ENCODE results near the gene GBF1. TPM values are rescaled to one million over a fixed set of nuclear protein-coding genes. Genes with fewer than 3 reads are reported as not detected.

GBF1 gene
- total and polyA plus RNA-seq, 2 of the 13 experiments (the other 11 are each of a cell fraction or from before 2014, with no cell fraction given): 17.1 to 21.9 TPM

- peak; percentile 99 for TF ChIP-seq HMGXB4 (CRISPR knock-in tag; IDR thresholded peaks at IDR 0.05; ENCODE audit: borderline replicate concordance in 1 of 2, low read depth in 1 of 2)
- peak; percentile 44; the same call in 1 of the 2 replicates for TF ChIP-seq ZNF670 (CRISPR knock-in tag; IDR thresholded peaks at IDR 0.05; ENCODE audit: borderline replicate concordance)
- TF ChIP-seq HHEX (CRISPR knock-in tag; IDR thresholded peaks at IDR 0.05): no peak
- TF ChIP-seq CERS6 (CRISPR knock-in tag; IDR thresholded peaks at IDR 0.05): no peak
- peak; percentile 54; the same call in 1 of the 2 replicates for TF ChIP-seq ZSCAN25 (CRISPR knock-in tag; IDR thresholded peaks at IDR 0.05)
- peak; percentile 62; the same call in 1 of the 2 replicates for TF ChIP-seq CCDC6 (CRISPR knock-in tag; IDR thresholded peaks at IDR 0.05)
- TF ChIP-seq USF2 (IDR thresholded peaks at IDR 0.05; ENCODE audit: low read depth, low read length): no peak
- TF ChIP-seq USF2 (CRISPR knock-in tag; IDR thresholded peaks at IDR 0.05; ENCODE audit: borderline replicate concordance): peak; percentile 41; the same call in 1 of the 2 replicates
- TF ChIP-seq KLF15 (CRISPR knock-in tag; IDR thresholded peaks at IDR 0.05; ENCODE audit: borderline replicate concordance): no peak
- peak; percentile 47; the same call in 1 of the 2 replicates for TF ChIP-seq SP5 (CRISPR knock-in tag; IDR thresholded peaks at IDR 0.05; ENCODE audit: borderline replicate concordance, low read depth)
- 0 out of 2 replicates have a peak, but pooled peaks have one; percentile 48 for TF ChIP-seq TGIF2 (CRISPR knock-in tag; IDR thresholded peaks at IDR 0.05)
- no peak for TF ChIP-seq ZNF530 (CRISPR knock-in tag; IDR thresholded peaks at IDR 0.05; ENCODE audit: low read depth)
- TF ChIP-seq THAP7 (CRISPR knock-in tag; IDR thresholded peaks at IDR 0.05): peak; percentile 60; the same call in 1 of the 2 replicates
- no peak for TF ChIP-seq CREB3 (CRISPR knock-in tag; IDR thresholded peaks at IDR 0.05)
- 0 out of 2 replicates have a peak, but pooled peaks have one; percentile 24 for TF ChIP-seq SRY (CRISPR knock-in tag; IDR thresholded peaks at IDR 0.05)
- no peak for TF ChIP-seq BRCA1 (CRISPR knock-in tag; IDR thresholded peaks at IDR 0.05)
- no peak for TF ChIP-seq ZNF101 (CRISPR knock-in tag; IDR thresholded peaks at IDR 0.05; ENCODE audit: borderline replicate concordance, low read depth)
- peak; percentile 73; the same call in 1 of the 2 replicates for TF ChIP-seq GZF1 (CRISPR knock-in tag; IDR thresholded peaks at IDR 0.05)
- TF ChIP-seq ZBTB44 (CRISPR knock-in tag; IDR thresholded peaks at IDR 0.05): no peak
These were observed 154.1 kb downstream of the GBF1 start (continued) for GRCh38 chr10:102399217-102400021.
